Muscle layer of duodenum (tissue), 2 donors: ENCODE measurements around the gene ANKRD30B.
"Not testable (repeated sequence)": the region's sequence is repeated elsewhere in the genome, so short reads cannot be mapped to it uniquely, and the experiment has no call there.

Experiments
- H3K27ac ChIP-seq: one replicate; pipeline ENCODE4 v1.7.0; 2013; ENCODE audit warnings: mild to moderate bottlenecking, low read length
- H3K27me3 ChIP-seq: one replicate; pipeline ENCODE4 v1.7.0; 2013; ENCODE audit warnings: low read depth, mild to moderate bottlenecking, control low read depth, low read length
- H3K36me3 ChIP-seq, 2 donors: one replicate each; pipeline ENCODE4 v1.7.0; 2013; ENCODE audit warnings: low read length in 2 of 2, control low read depth in 1 of 2, mild to moderate bottlenecking in 1 of 2; ENCODE audit not compliant: insufficient read depth in 2 of 2, control insufficient read depth in 1 of 2
- H3K4me1 ChIP-seq, 2 donors: one replicate each; pipeline ENCODE4 v1.7.0; 2013; ENCODE audit warnings: low read length in 2 of 2, mild to moderate bottlenecking in 2 of 2, control low read depth in 1 of 2, moderate library complexity in 1 of 2; ENCODE audit not compliant: insufficient read depth in 2 of 2, control insufficient read depth in 1 of 2
- H3K4me3 ChIP-seq, 2 donors: one replicate each; pipeline ENCODE4 v1.7.0; 2013; ENCODE audit warnings: low read length in 2 of 2, low read depth in 1 of 2, mild to moderate bottlenecking in 1 of 2
- H3K9me3 ChIP-seq, 2 donors: one replicate each; pipeline ENCODE4 v1.7.0; 2013; ENCODE audit warnings: low read length in 2 of 2, control low read depth in 1 of 2, mild to moderate bottlenecking in 1 of 2; ENCODE audit not compliant: control insufficient read depth in 1 of 2
- donor health status: healthy.

The ANKRD30B gene

GRCh38 chr18:14859995-14860394, 112.0 kb downstream of the ANKRD30B start:
- H3K36me3 ChIP-seq, H3K27ac ChIP-seq, H3K27me3 ChIP-seq: not testable (repeated sequence)

GRCh38 chr18:14866426-14866825, 118.5 kb downstream of the ANKRD30B start:
- not testable (repeated sequence) for H3K27ac ChIP-seq, H3K4me3 ChIP-seq, H3K27me3 ChIP-seq, H3K36me3 ChIP-seq, H3K4me1 ChIP-seq, H3K9me3 ChIP-seq

More at GRCh38 chr18:14859995-14860394, 112.0 kb downstream of the ANKRD30B start:
- H3K4me1 ChIP-seq, H3K9me3 ChIP-seq, H3K4me3 ChIP-seq: not testable (repeated sequence)

- not testable (repeated sequence) for H3K9me3 ChIP-seq, H3K27ac ChIP-seq, H3K4me3 ChIP-seq, H3K27me3 ChIP-seq, H3K4me1 ChIP-seq, H3K36me3 ChIP-seq
Measured at GRCh38 chr18:14867988-14868387, 120.0 kb downstream of the ANKRD30B start.

GRCh38 chr18:14868825-14869224, 120.9 kb downstream of the ANKRD30B start:
- not testable (repeated sequence) for H3K27ac ChIP-seq, H3K27me3 ChIP-seq, H3K4me3 ChIP-seq, H3K4me1 ChIP-seq, H3K36me3 ChIP-seq, H3K9me3 ChIP-seq

GRCh38 chr18:14878826-14879225, 130.9 kb downstream of the ANKRD30B start:
- H3K36me3 ChIP-seq, H3K27me3 ChIP-seq, H3K27ac ChIP-seq, H3K9me3 ChIP-seq, H3K4me3 ChIP-seq, H3K4me1 ChIP-seq: not testable (repeated sequence)

- Histone ChIP-seq H3K4me3 (no peak overlapping the region), H3K9me3 (no peaks in the 10 kb centered on the region), H3K27me3 (no peaks in the 10 kb centered on the region), H3K36me3 (no peaks in the 10 kb centered on the region), H3K27ac (no peak overlapping the region), H3K4me1 (no peaks in the 10 kb centered on the region)
Measured at GRCh38 chr18:14900435-14900834, 152.5 kb downstream of the ANKRD30B start.
